PC-3 (cell line): ENCODE data around the gene TFIP11. TPM values are rescaled to one million over a fixed set of nuclear protein-coding genes. Genes with fewer than 3 reads are reported as not detected.

Source experiments
- ATAC-seq: fragments of 200-7000 bp; cut with Tn5 transposase; 2 replicates; pipeline ENCODE4 v1.9.1; 2020; ENCODE audit warnings: mild to moderate bottlenecking, moderate library complexity
- BruUV-seq: library from RNA; stranded (reverse); fragments of 400-500 nt; replicated peaks from 2 replicates; lab custom pipeline; 2021; lab: Mats Ljungman, UMichigan
- CTCF ChIA-PET: fragments of 300-600 bp; sonication (Branson Sonifier 250); formaldehyde crosslinking; loops from one replicate; lab custom pipeline; 2022; ENCODE audit warnings: antibody characterized with exemption; lab: Charles Lee
- POLR2A ChIA-PET: fragments of 300-600 bp; sonication (Branson Sonifier 250); formaldehyde crosslinking; loops from one replicate; lab custom pipeline; 2022; ENCODE audit warnings: antibody characterized with exemption; ENCODE audit not compliant: unreplicated experiment; lab: Charles Lee
- DNase-seq: peaks from one replicate; pipeline ENCODE4 v3.0.0-alpha.2; 2015
- H2AFZ ChIP-seq: fragments of 300-600 bp; sonication (generic); 2 replicates; pipeline ENCODE4 v1.6.0; 2016; ENCODE audit warnings: antibody characterized with exemption, low read length
- H3F3A ChIP-seq: fragments of 300-600 bp; sonication (generic); one replicate; pipeline ENCODE4 v1.6.0; 2017; ENCODE audit warnings: antibody characterized with exemption, low read length, control low read depth, mild to moderate bottlenecking; ENCODE audit not compliant: unreplicated experiment
- H3K27ac ChIP-seq: fragments of 300-600 bp; sonication (generic); 2 replicates; pipeline ENCODE4 v1.5.1; 2016; ENCODE audit warnings: mild to moderate bottlenecking, low read length
- H3K27me3 ChIP-seq: fragments of 300-600 bp; sonication (generic); 2 replicates; pipeline ENCODE4 v1.6.1; 2016; ENCODE audit warnings: low read length, mixed read lengths
- H3K36me3 ChIP-seq: fragments of 300-600 bp; sonication (generic); 2 replicates; pipeline ENCODE4 v1.6.1; 2016; ENCODE audit warnings: low read depth, mixed run types, low read length, mixed read lengths
- H3K4me1 ChIP-seq: fragments of 300-600 bp; sonication (generic); 2 replicates; pipeline ENCODE4 v1.5.1; 2016; ENCODE audit warnings: low read length; ENCODE audit not compliant: insufficient read depth
- H3K4me2 ChIP-seq: fragments of 300-600 bp; sonication (generic); 2 replicates; pipeline ENCODE4 v1.6.0; 2016; ENCODE audit warnings: low read length
- H3K4me3 ChIP-seq: fragments of 300-600 bp; sonication (generic); 2 replicates; pipeline ENCODE4 v1.5.1; 2016; ENCODE audit warnings: mild to moderate bottlenecking, low read length, mixed read lengths
- H3K79me2 ChIP-seq: fragments of 300-600 bp; sonication (generic); 2 replicates; pipeline ENCODE4 v1.6.1; 2017; ENCODE audit warnings: low read length, mixed read lengths
- H3K9ac ChIP-seq: fragments of 300-600 bp; sonication (generic); 2 replicates; pipeline ENCODE4 v1.6.0; 2016; ENCODE audit warnings: mild to moderate bottlenecking, low read length
- H3K9me2 ChIP-seq: fragments of 300-600 bp; sonication (generic); replicated peaks from 2 replicates; pipeline ENCODE4 v1.6.1; 2016; ENCODE audit warnings: mixed run types, low read length, mixed read lengths
- H3K9me3 ChIP-seq: fragments of 300-600 bp; sonication (generic); 2 replicates; pipeline ENCODE4 v1.6.1; 2016; ENCODE audit warnings: low read length, mixed read lengths
- H4K20me1 ChIP-seq: fragments of 300-600 bp; sonication (generic); 2 replicates; pipeline ENCODE4 v1.6.1; 2016; ENCODE audit warnings: low read length, mixed read lengths
- EZH2 ChIP-seq: fragments of 300-600 bp; sonication (generic); IDR thresholded peaks from one replicate; pipeline ENCODE4 v1.6.1; 2017; ENCODE audit warnings: antibody characterized with exemption, mild to moderate bottlenecking, low read length; ENCODE audit not compliant: unreplicated experiment
- EZH2phosphoT487 ChIP-seq: fragments of 300-600 bp; sonication (generic); IDR thresholded peaks from 2 replicates; pipeline ENCODE4 v1.6.1; 2018; ENCODE audit warnings: mild to moderate bottlenecking, antibody characterized with exemption, low read length, borderline replicate concordance
- intact Hi-C: fragments of 100-400 bp; cut with micrococcal nuclease; formaldehyde crosslinking; loops from 2 replicates; pipeline ENCODE4 v1.9.0; 2023
- total RNA-seq: library from RNA; depleted of rRNA; stranded (reverse); fragments of >200 nt; gene quantifications from 2 replicates; pipeline ENCODE4 v1.2.3, GENCODE V29; 2014
- TF ChIP-seq, protein P1 (sequence below): fragments of 300-600 bp; sonication (generic); conservative IDR thresholded peaks from 2 replicates; pipeline ENCODE4 v1.5.1; 2017; ENCODE audit warnings: antibody characterized with exemption, low read depth, mild to moderate bottlenecking, low read length

Gene TFIP11
- total RNA-seq, 1 experiment from 2014 or later: 22.4 TPM

DNA sequence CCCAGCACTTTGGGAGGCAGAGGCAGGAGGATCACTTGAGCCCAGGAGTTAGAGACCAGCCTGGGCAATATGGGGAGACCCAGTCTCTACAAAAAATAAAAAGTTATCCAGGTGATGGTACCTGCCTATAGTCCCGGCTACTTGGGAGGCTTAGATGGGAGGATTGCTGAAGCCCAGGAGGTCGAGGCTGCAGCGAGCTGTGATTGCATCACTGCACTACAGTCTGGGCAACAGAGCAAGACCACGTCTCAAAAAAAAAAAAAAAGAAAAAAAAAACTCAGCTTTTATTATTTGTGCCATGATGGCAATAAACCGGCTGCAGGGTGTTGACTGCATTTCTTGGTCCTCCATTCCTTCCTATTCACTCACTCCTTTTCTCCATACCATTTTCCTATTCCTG is 33.6 kb upstream of the TFIP11 start:
- H3K36me3 ChIP-seq: no peaks in the 10 kb centered on the region
- H3K4me1 ChIP-seq: no peaks in the 10 kb centered on the region
- intact Hi-C loops: no loop called here
- H3K79me2 ChIP-seq: no peaks in the 10 kb centered on the region
- TF ChIP-seq EZH2 (no peak), EZH2phosphoT487 (no peak)
- TF ChIP-seq, protein P1, sequence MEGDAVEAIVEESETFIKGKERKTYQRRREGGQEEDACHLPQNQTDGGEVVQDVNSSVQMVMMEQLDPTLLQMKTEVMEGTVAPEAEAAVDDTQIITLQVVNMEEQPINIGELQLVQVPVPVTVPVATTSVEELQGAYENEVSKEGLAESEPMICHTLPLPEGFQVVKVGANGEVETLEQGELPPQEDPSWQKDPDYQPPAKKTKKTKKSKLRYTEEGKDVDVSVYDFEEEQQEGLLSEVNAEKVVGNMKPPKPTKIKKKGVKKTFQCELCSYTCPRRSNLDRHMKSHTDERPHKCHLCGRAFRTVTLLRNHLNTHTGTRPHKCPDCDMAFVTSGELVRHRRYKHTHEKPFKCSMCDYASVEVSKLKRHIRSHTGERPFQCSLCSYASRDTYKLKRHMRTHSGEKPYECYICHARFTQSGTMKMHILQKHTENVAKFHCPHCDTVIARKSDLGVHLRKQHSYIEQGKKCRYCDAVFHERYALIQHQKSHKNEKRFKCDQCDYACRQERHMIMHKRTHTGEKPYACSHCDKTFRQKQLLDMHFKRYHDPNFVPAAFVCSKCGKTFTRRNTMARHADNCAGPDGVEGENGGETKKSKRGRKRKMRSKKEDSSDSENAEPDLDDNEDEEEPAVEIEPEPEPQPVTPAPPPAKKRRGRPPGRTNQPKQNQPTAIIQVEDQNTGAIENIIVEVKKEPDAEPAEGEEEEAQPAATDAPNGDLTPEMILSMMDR: no peak
- H3K9me2 ChIP-seq: no peaks in the 10 kb centered on the region
- H3K9me3 ChIP-seq: no peaks in the 10 kb centered on the region
- ChIA-PET CTCF (no interaction called here), POLR2A (no interaction called here)
- no TSS peak for BruUV-seq
- H3K9ac ChIP-seq: no peak overlapping the region
- H3K4me2 ChIP-seq: no peak overlapping the region
- no peaks in the 10 kb centered on the region for H3F3A ChIP-seq
- H3K27me3 ChIP-seq: no peaks in the 10 kb centered on the region
- ATAC-seq: no peak
- no peak overlapping the region for H3K27ac ChIP-seq
- DNase-seq: no peak
- H3K4me3 ChIP-seq: no peak overlapping the region
- no peak overlapping the region for H2AFZ ChIP-seq
- H4K20me1 ChIP-seq: no peaks in the 10 kb centered on the region

DNA sequence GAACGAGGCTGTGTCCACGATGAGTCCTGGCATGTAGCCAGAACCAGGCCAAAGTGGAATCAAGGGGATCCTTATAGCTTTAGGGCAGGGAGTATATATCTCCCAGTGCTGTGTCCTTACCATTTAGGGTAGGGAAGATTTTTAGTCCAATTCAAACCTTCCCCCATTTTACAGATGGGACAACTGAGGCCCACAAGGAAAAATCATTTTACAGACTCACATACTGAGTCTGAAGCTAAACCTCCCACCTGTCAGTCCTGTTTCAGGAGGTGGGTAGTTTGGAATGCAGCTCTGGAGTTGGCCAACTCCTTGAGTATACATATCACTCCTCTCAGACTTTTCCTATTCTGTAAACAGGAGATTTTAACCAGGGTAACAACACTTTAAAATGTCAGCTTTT is 33.1 kb upstream of the TFIP11 start:
- Histone ChIP-seq H2AFZ (no peak overlapping the region), H3K4me3 (no peak overlapping the region), H3K27ac (no peak overlapping the region), H3K9ac (no peak overlapping the region), H3K36me3 (no peaks in the 10 kb centered on the region), H4K20me1 (no peaks in the 10 kb centered on the region), H3K27me3 (no peaks in the 10 kb centered on the region), H3K4me1 (no peaks in the 10 kb centered on the region), H3K9me3 (no peaks in the 10 kb centered on the region), H3K79me2 (no peaks in the 10 kb centered on the region), H3F3A (no peaks in the 10 kb centered on the region), H3K4me2 (no peak overlapping the region), H3K9me2 (no peaks in the 10 kb centered on the region)
- ATAC-seq (no peak), DNase-seq (no peak)
- CTCF ChIA-PET: no interaction called here
- intact Hi-C loops: no loop called here
- no TSS peak for BruUV-seq
- TF ChIP-seq, protein P1: no peak
- no peak for TF ChIP-seq EZH2phosphoT487
- TF ChIP-seq EZH2: no peak
- POLR2A ChIA-PET: no interaction called here

DNA sequence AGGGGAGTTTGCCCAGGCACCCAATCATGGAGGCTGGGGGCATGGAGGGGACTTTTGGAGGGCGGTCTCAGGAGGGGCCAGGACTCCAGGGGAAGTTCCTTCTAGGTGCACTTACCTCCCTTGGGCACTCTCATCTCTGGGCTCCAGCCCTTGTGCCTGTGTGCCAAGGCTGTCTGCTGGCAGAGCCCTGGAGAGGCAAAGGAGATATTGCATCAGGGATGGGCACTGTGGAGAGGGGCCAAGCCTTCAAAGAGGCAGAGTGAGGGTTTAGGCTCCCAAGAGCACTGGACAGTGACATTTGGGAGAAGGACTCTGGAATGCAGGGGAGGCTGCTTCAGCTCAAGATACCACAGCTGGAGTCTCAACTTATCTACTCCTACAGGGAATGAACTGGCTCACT is 32.2 kb upstream of the TFIP11 start:
- H3K9ac ChIP-seq: no peak overlapping the region
- H4K20me1 ChIP-seq: no peaks in the 10 kb centered on the region
- no peak overlapping the region for H3K27ac ChIP-seq
- H3K4me1 ChIP-seq: no peaks in the 10 kb centered on the region
- no peaks in the 10 kb centered on the region for H3K27me3 ChIP-seq
- no peaks in the 10 kb centered on the region for H3K79me2 ChIP-seq
- H2AFZ ChIP-seq: no peak overlapping the region
- H3K36me3 ChIP-seq: no peaks in the 10 kb centered on the region
- TF ChIP-seq EZH2 (no peak), EZH2phosphoT487 (no peak)
- TF ChIP-seq, protein P1: no peak
- ChIA-PET POLR2A (no interaction called here), CTCF (no interaction called here)
- ATAC-seq (no peak), DNase-seq (no peak)
- H3K9me2 ChIP-seq: no peaks in the 10 kb centered on the region
- H3F3A ChIP-seq: no peaks in the 10 kb centered on the region
- no peak overlapping the region for H3K4me2 ChIP-seq
- H3K4me3 ChIP-seq: no peak overlapping the region
- no TSS peak for BruUV-seq
- intact Hi-C loops: no loop called here
- no peaks in the 10 kb centered on the region for H3K9me3 ChIP-seq
